ELF-1 (cell line): Measurements from ENCODE around the gene TRA2A.
A peak's percentile ranks its signal among the peaks of the same experiment; 100 is the strongest.

Experiments used
- DNase-seq: peaks from one replicate; pipeline ENCODE4 v3.0.0-alpha.2; 2016; ENCODE audit warnings: low read depth, low spot score

TRA2A gene

DNA sequence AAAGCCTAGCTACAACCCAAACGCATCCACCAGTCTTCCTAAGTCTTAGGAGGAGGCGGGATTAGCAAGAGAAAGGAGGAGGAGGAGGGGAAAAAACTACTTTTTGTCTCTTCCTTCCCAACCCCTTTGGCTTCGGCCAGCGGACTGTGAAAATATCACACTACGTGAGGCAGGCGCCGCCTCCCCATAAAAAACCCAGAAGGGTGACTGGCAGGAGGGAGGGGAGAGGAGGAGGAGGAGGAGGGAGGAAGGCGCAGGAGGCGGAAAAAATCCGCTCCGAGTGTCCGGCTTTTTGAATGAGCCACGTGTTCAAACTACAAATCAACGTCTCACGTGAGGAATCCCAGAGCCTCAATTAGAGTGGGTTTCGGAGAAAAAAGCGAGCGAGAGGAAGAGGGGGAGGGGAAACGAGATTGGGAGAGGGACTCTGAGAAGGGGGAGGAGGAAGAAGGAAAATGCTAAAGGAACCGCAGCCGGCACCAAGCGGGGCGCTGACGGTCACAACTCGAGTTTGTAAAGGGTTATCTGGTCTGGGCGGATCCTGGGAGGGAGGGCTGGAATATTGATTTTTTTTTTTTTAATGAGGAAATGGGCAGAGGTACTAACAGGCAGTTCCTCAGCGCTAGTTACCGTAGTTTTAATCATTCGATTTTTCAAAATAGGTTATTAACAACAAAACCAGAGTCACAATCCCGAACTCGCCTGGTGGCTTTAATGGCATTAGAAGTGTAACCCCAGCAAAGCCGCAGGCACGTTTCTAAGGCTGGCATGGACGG lies 61.3 kb downstream of the TRA2A start, which contains the start of gene IGF2BP3:
IGF2BP3 (minus strand) TSS at position 162 of the 776 bp plus-strand sequence. CDS start 381 bp downstream, outside the sequence.
- peak; percentile 99 for DNase-seq

DNA sequence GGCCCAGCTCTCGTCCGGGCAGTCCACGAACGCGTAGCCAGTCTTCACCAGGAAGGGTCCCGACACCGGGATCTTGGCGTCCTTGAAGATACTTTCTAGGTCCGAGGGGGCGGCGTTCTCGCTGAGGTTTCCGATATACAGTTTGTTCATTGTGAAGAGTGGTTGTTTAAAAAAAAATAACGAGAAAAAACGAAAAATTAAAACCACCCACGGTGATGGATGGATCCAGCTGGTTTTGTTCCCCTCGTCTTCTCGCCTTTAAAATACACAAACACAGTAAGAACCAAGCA lies 61.9 kb downstream of the TRA2A start:
- DNase-seq, result peak; percentile 34

DNA sequence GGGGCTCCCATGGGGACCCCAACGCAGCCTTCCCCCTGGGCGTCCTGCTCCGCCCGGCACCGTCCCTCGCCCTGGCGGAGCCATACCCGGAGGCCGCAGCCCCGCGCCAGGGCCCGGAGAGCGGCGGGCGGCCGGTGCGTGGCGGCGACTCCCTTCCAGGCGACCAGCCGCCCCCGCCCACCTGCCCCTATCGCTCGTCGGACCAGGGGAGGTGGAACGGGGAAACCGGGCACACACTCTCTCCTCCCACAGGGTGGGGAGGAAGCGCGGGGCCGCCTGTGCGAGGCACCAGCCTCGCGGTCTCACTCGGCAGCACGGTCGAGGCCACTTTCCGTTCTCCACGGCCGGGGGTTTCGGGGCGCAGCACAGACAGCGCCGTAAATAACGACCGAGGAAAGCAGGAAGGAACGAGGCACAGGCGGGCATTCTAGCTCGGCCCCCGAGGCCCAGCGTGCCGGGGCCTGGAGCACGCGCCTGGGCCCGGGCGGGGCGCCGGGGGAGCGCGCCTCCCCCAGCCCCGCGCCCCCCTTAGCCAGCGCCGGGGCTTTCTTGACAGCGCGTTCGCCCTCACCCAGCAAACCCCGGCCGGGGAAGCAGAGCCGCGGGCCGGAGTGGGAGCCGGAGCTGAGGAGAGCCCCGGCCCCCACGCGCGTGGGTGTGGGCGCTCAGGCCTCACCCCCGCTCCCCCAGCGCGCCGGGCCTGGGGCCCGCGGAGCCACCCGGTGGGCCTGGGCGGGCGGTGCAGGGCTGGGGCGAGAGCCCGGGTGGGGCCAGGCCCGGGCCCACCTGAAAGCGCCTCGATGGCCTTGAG lies 62.4 kb downstream of the TRA2A start:
- DNase-seq, result peak; percentile 47

DNA sequence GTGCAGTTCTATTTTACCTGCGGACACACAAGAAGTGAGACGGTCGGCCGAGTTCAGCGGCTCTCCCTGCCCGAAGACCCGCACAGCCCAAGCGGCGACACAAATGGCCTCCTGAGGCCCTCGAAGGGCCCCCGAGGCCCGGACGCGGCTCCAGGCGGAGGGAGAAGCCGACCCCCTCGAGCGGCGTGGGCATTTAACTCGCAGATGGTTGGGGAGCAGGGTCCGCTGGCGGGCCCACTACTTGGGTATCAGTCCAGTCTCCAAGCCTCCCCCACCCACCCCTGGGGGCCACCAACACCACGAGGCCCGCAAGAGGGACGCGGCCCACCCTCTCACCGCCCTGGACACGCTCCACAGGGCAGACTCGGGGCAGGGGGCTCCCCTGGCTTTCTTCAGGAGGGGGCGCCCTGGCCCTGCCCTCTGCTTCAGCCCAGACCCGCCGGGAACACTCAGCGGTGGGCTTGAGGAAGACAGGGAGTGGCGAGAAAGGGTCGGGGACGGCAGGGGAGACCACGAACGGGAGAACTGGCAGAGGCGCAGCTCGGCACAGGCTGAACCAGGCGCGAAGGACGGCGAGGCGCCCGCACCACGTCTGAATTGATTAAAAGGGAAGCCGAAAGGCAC lies 63.1 kb downstream of the TRA2A start:
- DNase-seq, result peak; percentile 57

DNA sequence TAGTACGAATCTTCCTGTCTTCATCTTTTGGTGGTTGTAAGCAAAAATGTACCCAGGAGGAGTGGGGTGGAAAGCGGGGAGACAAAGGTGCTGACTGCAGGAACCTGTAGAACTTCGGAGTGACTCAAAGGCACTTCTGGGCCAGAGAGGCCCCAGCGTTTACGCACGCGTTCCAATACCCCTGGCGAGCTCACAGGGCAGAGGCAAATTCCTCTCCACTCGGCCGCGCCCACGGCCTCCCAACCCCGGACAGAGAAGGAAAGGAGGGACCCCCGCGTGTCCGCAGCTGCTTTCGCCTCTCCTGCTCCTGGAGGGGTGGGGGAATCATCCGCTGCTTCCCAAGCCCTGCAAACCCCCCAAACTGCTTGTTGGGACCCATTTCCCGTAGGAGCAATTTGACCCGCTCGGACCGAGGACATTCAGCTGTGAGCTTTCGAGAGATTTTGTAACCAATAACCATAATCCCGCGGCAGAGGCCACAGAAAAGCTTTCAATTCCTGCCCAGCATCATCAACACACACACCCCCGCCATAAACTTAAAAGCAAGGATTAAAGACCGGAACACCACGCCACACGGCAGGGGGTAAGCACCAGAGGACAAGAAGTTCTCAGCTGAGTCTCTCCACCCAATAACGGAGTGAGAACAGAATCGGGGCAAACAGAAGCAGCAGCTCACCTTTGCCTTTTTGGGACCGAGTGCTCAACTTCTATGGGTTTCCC lies 63.8 kb downstream of the TRA2A start:
- DNase-seq, result peak; percentile 79

DNA sequence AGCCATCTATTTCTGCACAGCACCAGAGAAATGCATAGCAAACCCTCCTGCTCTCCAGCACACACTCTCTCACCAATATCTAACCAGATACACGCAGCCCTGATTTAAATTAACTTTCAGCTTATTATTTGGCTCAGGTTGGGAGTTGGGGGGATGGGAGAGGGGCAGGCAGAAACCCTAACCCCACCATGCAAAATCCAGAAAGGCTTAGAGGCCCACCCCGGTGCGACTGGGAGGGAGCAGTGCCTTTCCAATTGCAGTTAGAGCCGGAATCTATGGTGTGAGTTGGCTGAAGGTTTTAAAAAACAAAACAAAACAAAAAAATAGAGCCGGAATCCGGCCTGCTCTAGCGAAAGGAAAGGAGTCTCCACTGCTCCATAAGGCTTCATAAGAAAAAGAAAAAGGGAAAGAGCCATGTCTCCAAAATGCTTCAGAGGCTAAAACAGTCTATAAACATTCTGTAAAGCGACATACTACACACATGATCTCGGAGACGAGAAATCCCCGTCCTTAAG lies 64.4 kb downstream of the TRA2A start:
- peak; percentile 45 for DNase-seq

DNA sequence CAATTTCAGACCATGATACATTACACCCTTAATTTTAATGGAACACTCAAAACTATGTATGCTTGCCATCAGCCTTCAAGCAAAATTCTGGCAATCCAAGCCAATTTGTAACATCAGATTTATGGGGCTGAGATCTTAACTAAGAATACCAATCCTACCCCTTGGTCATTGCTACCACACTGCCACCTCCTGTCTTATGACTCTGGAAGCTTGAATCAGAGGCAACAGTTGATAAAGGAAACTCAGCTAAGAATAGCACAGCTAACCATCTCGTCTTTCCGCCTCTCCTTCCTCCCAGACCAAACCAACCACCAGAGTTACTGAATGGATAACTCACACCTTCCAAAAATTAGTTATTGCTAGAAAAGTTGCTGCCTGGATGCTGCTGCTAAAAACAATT lies 68.9 kb downstream of the TRA2A start:
- DNase-seq, result no peak

DNA sequence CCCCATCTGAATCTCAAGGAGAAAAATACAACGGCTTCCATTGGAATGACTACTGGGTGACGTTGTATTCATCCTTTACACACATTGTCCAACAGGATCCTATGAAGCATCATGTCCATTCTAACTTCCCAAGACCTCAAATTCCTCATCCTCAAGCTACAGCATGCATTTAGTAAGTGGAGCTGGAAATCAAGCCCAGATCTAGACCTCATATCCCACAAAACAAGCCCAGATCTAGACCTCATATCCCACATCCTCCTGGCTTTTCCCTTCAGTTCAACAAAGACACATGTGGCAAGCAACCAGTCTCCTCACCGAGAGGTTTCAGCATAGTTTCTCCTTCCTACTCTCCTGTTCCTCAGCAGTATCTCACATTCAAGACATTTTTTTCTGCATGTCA lies 73.7 kb downstream of the TRA2A start:
- DNase-seq, result peak; percentile 1

DNA sequence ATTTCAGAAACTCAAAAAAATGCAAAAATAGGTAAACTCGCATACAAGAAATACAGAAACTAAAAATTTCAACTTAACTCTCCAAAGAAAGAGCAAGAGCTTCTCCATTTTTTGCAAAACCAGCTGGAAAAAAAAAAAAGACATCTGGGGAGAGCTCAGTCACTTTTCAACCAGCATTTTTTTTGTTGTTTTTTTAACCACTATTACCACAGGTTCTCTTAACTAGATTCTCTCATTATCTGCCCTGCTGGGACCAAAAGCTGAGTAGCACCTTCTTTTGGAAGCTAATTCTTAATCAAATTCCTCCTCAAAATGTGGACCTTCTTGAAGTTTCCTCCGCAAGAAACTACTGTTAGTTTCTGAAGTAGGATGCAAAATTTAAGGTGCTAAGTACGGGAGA lies 75.7 kb downstream of the TRA2A start:
- DNase-seq, result no peak

DNA sequence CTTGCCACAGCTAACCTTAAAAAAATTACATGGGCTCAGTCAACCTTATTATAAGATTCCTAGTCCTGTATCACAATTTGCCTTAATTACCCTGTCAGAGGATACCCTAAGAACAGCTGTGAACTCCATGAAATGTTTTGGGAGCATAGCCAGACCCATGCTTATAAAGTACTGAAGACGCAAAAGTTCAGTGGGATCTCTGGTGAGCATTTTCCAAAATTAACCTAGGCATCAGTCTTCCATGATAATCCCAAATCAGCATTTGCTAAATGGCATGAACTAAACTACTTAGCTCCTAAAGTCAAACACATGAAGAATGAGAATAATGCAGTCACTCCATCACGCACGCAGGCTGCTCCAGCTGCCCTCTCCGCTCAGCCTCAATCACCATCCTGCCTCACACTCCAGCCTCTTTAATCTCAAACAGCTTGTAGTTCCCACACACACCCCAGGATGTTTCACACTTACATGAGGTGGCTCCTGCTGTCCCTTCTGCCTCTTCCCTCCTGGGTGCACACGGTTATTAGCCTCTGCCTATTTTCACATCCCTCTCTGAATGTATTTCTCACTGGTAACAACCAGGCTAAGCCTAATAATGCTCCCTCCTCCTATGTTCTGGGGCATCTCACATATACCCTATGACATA lies 76.8 kb downstream of the TRA2A start:
- DNase-seq, result no peak
